ENCODE measurements around the gene DRAM2.

DNA sequence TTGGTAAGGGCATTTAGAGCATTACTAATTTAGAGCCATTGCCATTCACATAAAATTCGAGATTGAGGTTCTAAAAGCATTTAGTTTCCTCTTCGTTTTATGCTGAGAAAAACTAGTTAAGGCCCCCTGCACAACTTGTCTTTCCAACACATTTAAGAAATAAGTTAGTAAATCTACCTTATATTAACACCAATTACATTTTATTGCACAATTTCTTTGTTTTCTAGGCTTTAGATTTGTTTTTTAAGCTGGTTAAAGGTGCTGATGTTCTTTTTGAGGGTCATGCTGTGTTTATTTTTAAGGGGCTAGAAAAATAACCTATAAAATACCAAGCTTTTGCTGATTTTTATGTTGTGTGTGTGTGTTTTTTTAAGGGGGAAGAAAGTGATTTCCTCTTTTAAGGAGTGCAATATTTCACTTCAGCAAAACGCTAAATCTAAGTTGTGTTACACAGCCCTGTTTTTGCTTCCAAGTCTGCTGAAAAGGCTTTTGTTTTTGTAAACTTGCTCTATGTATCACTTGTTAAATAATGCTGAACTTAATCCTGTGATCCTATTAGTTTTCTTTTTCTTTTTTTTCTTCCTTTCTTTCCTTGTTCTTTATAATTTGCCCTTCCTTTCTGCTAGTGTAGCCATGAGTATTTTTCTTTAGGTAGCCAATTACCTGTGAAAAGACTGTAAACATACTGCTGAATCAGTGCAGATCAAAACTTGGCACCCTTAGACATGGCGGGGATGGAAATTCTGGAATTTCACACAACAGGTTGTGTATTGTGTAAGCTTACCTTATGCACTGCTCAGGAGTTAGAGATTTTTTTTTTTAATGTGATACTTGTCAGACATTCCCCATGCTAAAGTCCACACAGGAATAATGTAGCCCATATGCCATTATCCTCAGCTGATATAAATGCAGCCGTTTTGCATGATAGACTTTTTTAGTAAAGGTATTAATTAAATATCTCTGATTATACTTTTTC lies 1.6 kb upstream of the DRAM2 start:
- TF ChIP-seq ZBTB21 (tag by site-specific recombination; IDR thresholded peaks at IDR 0.05) = no peak
- TF ChIP-seq ZNF24 (tag by site-specific recombination; IDR thresholded peaks at IDR 0.05) = no peak
- no peak for TF ChIP-seq ZNF274 (IDR thresholded peaks at IDR 0.05; ENCODE audit: low read length)
- TF ChIP-seq ZNF274 (tag by site-specific recombination; IDR thresholded peaks at IDR 0.05; ENCODE audit: borderline replicate concordance) = no peak
- TF ChIP-seq, protein P1, sequence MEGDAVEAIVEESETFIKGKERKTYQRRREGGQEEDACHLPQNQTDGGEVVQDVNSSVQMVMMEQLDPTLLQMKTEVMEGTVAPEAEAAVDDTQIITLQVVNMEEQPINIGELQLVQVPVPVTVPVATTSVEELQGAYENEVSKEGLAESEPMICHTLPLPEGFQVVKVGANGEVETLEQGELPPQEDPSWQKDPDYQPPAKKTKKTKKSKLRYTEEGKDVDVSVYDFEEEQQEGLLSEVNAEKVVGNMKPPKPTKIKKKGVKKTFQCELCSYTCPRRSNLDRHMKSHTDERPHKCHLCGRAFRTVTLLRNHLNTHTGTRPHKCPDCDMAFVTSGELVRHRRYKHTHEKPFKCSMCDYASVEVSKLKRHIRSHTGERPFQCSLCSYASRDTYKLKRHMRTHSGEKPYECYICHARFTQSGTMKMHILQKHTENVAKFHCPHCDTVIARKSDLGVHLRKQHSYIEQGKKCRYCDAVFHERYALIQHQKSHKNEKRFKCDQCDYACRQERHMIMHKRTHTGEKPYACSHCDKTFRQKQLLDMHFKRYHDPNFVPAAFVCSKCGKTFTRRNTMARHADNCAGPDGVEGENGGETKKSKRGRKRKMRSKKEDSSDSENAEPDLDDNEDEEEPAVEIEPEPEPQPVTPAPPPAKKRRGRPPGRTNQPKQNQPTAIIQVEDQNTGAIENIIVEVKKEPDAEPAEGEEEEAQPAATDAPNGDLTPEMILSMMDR (tag by site-specific recombination; IDR thresholded peaks at IDR 0.05) = no peak
- TF ChIP-seq YY1 (tag by site-specific recombination; IDR thresholded peaks at IDR 0.05) = no peak
- no peak for TF ChIP-seq ZNF785 (tag by site-specific recombination; IDR thresholded peaks at IDR 0.05)
- no peak for TF ChIP-seq ZNF138 (tag by site-specific recombination; IDR thresholded peaks at IDR 0.05; ENCODE audit: borderline replicate concordance)
- TF ChIP-seq ZNF302 (tag by site-specific recombination; IDR thresholded peaks at IDR 0.05; ENCODE audit: low read depth) = no peak
- no peak for TF ChIP-seq ZNF623 (tag by site-specific recombination; IDR thresholded peaks at IDR 0.05)
- TF ChIP-seq GLIS1 (tag by site-specific recombination; IDR thresholded peaks at IDR 0.05) = no peak

Data from HEK293 (cell line).